ENCODE results near the gene FBXW5.

Gene FBXW5

GRCh38 chr9:136980669-136981478, 36.3 kb upstream of the FBXW5 start:
- TF ChIP-seq ZNF70 (CRISPR knock-in tag; IDR thresholded peaks at IDR 0.05) (no peak), ZNF8 (CRISPR knock-in tag; IDR thresholded peaks at IDR 0.05) (no peak), ZFP30 (CRISPR knock-in tag; IDR thresholded peaks at IDR 0.05) (no peak), ARNTL (CRISPR knock-in tag; IDR thresholded peaks at IDR 0.05; ENCODE audit: borderline replicate concordance, low read depth) (no peak), ISL1 (CRISPR knock-in tag; IDR thresholded peaks at IDR 0.05) (no peak), TSHZ2 (CRISPR knock-in tag; IDR thresholded peaks at IDR 0.05) (no peak), POU6F1 (CRISPR knock-in tag; IDR thresholded peaks at IDR 0.05; ENCODE audit: borderline replicate concordance, low read depth) (no peak), BACH2 (CRISPR knock-in tag; IDR thresholded peaks at IDR 0.05; ENCODE audit: borderline replicate concordance) (no peak), ESRRG (CRISPR knock-in tag; IDR thresholded peaks at IDR 0.05) (no peak), ZC3H10 (CRISPR knock-in tag; IDR thresholded peaks at IDR 0.05) (no peak), ZFP3 (CRISPR knock-in tag; IDR thresholded peaks at IDR 0.05) (no peak), CSDC2 (CRISPR knock-in tag; IDR thresholded peaks at IDR 0.05) (no peak)
- ATAC-seq: no peak

GRCh38 chr9:136979769-136980587, 35.4 kb upstream of the FBXW5 start:
- ATAC-seq: no peak
- TF ChIP-seq TCF4 (CRISPR knock-in tag; IDR thresholded peaks at IDR 0.05; ENCODE audit: borderline replicate concordance) (no peak), POU6F1 (CRISPR knock-in tag; IDR thresholded peaks at IDR 0.05; ENCODE audit: borderline replicate concordance, low read depth) (no peak), ZFP3 (CRISPR knock-in tag; IDR thresholded peaks at IDR 0.05) (no peak), ZFP30 (CRISPR knock-in tag; IDR thresholded peaks at IDR 0.05) (no peak), ZC3H10 (CRISPR knock-in tag; IDR thresholded peaks at IDR 0.05) (no peak), RARB (CRISPR knock-in tag; IDR thresholded peaks at IDR 0.05) (no peak), GLIS3 (CRISPR knock-in tag; IDR thresholded peaks at IDR 0.05) (no peak), PPARA (CRISPR knock-in tag; IDR thresholded peaks at IDR 0.05; ENCODE audit: borderline replicate concordance) (no peak), PATZ1 (CRISPR knock-in tag; IDR thresholded peaks at IDR 0.05; ENCODE audit: borderline replicate concordance) (no peak), ESRRG (CRISPR knock-in tag; IDR thresholded peaks at IDR 0.05) (no peak), CSRNP3 (CRISPR knock-in tag; IDR thresholded peaks at IDR 0.05) (no peak), CREB5 (CRISPR knock-in tag; IDR thresholded peaks at IDR 0.05; ENCODE audit: low read depth) (no peak), ZNF70 (CRISPR knock-in tag; IDR thresholded peaks at IDR 0.05) (no peak)

Data from SK-N-SH treated with all-trans-retinoic acid at 6 μM for 48 hours (cell line).